Body of pancreas (tissue), 4 donors: ENCODE results near the gene CMSS1.

Experiments
- CTCF ChIP-seq, 7 experiments: fragments of 450-650 bp in 4 of 7; fragments of 200-600 bp in 3 of 7; sonication (generic) in 3 of 7; IDR thresholded peaks; one replicate each; pipeline ENCODE4 v1.5.1; 2016 to 2019; ENCODE audit warnings: antibody characterized with exemption in 7 of 7
- POLR2A ChIP-seq, 3 donors: fragments of 450-650 bp; IDR thresholded peaks; one replicate each; pipeline ENCODE4 v1.6.1; 2016; ENCODE audit warnings: antibody characterized with exemption in 3 of 3, mild to moderate bottlenecking in 2 of 3

DNA sequence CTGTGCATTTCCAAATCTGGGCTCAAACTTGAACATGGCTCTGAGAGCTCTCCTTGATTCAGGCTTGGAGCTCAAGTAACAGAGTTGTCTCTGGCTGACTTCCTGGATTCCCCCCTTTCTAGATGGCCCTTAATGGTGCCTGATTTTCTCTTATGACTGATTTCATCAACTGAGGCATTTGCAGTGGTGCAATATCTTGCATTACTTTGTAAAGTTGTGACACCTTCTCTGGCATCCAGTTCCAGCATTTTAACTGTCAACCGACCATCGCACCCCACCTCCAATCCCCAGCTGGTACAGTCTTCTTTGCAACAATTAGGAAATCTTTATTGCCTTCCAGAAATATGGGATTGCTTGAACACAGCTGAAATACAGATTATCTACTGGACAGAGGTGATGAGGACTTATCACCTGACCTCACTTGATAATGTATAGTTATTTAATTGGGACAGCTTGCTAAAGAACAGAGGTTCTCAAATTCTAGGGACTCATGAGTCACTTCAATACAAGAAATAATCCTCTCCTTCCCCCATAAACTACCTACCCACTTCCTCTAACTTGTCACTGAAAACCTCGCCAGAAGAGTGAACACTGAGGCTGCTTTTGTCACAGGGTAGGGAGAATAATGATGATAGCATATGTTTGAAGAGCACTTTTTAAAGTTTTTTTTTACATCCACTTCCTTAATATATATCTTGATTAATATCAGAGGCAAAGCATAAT is 254.8 kb downstream of the CMSS1 start:
- TF ChIP-seq CTCF (IDR thresholded peaks at IDR 0.05) (no peak), POLR2A (IDR thresholded peaks at IDR 0.05) (no peak)
